BLaER1 (cell line): ENCODE measurements around the gene SENP6.

Source experiments
- H3K27ac ChIP-seq: shearing (Covaris generic); formaldehyde crosslinking; 2 replicates; pipeline ENCODE4 v1.8.1; 2022
- H3K27me3 ChIP-seq: shearing (Covaris generic); formaldehyde crosslinking; 2 replicates; pipeline ENCODE4 v1.8.1; 2022
- H3K36me3 ChIP-seq: shearing (Covaris generic); formaldehyde crosslinking; 2 replicates; pipeline ENCODE4 v1.8.1; 2022
- H3K4me1 ChIP-seq: shearing (Covaris generic); formaldehyde crosslinking; 2 replicates; pipeline ENCODE4 v1.8.1; 2022
- H3K4me2 ChIP-seq: shearing (Covaris generic); formaldehyde crosslinking; 2 replicates; pipeline ENCODE4 v1.8.1; 2022
- H3K4me3 ChIP-seq: shearing (Covaris generic); formaldehyde crosslinking; 2 replicates; pipeline ENCODE4 v1.8.1; 2022
- H3K9ac ChIP-seq: shearing (Covaris generic); formaldehyde crosslinking; 2 replicates; pipeline ENCODE4 v1.8.1; 2022
- H3K9me3 ChIP-seq: shearing (Covaris generic); formaldehyde crosslinking; 2 replicates; pipeline ENCODE4 v1.8.1; 2022
- H4K20me1 ChIP-seq: shearing (Covaris generic); formaldehyde crosslinking; 2 replicates; pipeline ENCODE4 v1.8.1; 2022
- Cebpa-rat ChIP-seq: shearing (Covaris generic); IDR thresholded peaks from 2 replicates; pipeline ENCODE4 v1.8.1; 2022

Gene SENP6

GRCh38 chr6:75743971-75744370 lies 142.3 kb downstream of the SENP6 start:
- no peak overlapping the region for H3K9ac ChIP-seq
- no peaks in the 10 kb centered on the region for H3K9me3 ChIP-seq
- H3K36me3 ChIP-seq, result no peaks in the 10 kb centered on the region

GRCh38 chr6:75745404-75745803 lies 143.7 kb downstream of the SENP6 start:
- no peak overlapping the region for H3K4me3 ChIP-seq

More at GRCh38 chr6:75743971-75744370, 142.3 kb downstream of the SENP6 start:
- H3K27ac ChIP-seq, result no peak overlapping the region
- H3K4me1 ChIP-seq, result peaks cover 10% of the 10 kb centered on the region
- no peak for TF ChIP-seq Cebpa-rat
- peaks cover 13% of the 10 kb centered on the region for H4K20me1 ChIP-seq
- H3K4me3 ChIP-seq, result no peak overlapping the region
- H3K27me3 ChIP-seq, result peaks cover 22% of the 10 kb centered on the region
- H3K4me2 ChIP-seq, result no peak overlapping the region

GRCh38 chr6:75746221-75746620 lies 144.5 kb downstream of the SENP6 start:
- no peaks in the 10 kb centered on the region for H3K36me3 ChIP-seq
- H3K4me1 ChIP-seq, result peaks cover 18% of the 10 kb centered on the region
- TF ChIP-seq Cebpa-rat, result no peak
- H3K4me2 ChIP-seq, result no peak overlapping the region
- peaks cover 45% of the 10 kb centered on the region for H3K27me3 ChIP-seq
- no peak overlapping the region for H3K4me3 ChIP-seq
- H3K9ac ChIP-seq, result no peak overlapping the region
- H3K27ac ChIP-seq, result no peak overlapping the region
- no peaks in the 10 kb centered on the region for H3K9me3 ChIP-seq
- H4K20me1 ChIP-seq, result peaks cover 32% of the 10 kb centered on the region

More at GRCh38 chr6:75745404-75745803, 143.7 kb downstream of the SENP6 start:
- no peaks in the 10 kb centered on the region for H3K9me3 ChIP-seq
- no peak overlapping the region for H3K9ac ChIP-seq
- no peak overlapping the region for H3K4me2 ChIP-seq
- peaks cover 18% of the 10 kb centered on the region for H3K4me1 ChIP-seq
- peaks cover 37% of the 10 kb centered on the region for H3K27me3 ChIP-seq
- H3K36me3 ChIP-seq, result no peaks in the 10 kb centered on the region
- H4K20me1 ChIP-seq, result peaks cover 26% of the 10 kb centered on the region
- H3K27ac ChIP-seq, result no peak overlapping the region
- no peak for TF ChIP-seq Cebpa-rat

- no peak overlapping the region for H3K9ac ChIP-seq
Measured at GRCh38 chr6:75747152-75747992, 145.7 kb downstream of the SENP6 start.

GRCh38 chr6:75748003-75748742 lies 146.5 kb downstream of the SENP6 start:
- no peak for TF ChIP-seq Cebpa-rat
- Histone ChIP-seq H3K4me2 (peak overlapping the region; percentile 99), H3K9ac (peak overlapping the region; percentile 55), H3K4me1 (peaks cover 18% of the 10 kb centered on the region), H3K9me3 (no peaks in the 10 kb centered on the region), H3K4me3 (peak overlapping the region; percentile 76), H3K27ac (no peak overlapping the region), H3K27me3 (peaks cover 48% of the 10 kb centered on the region), H4K20me1 (peaks cover 32% of the 10 kb centered on the region), H3K36me3 (no peaks in the 10 kb centered on the region)

More at GRCh38 chr6:75747152-75747992, 145.7 kb downstream of the SENP6 start:
- H3K36me3 ChIP-seq, result no peaks in the 10 kb centered on the region
- H3K9me3 ChIP-seq, result no peaks in the 10 kb centered on the region
- peaks cover 48% of the 10 kb centered on the region for H3K27me3 ChIP-seq
- H3K27ac ChIP-seq, result no peak overlapping the region
- peaks cover 32% of the 10 kb centered on the region for H4K20me1 ChIP-seq
- no peak overlapping the region for H3K4me3 ChIP-seq
- peaks cover 18% of the 10 kb centered on the region for H3K4me1 ChIP-seq
- no peak overlapping the region for H3K4me2 ChIP-seq
- no peak for TF ChIP-seq Cebpa-rat

GRCh38 chr6:75748743-75749538 lies 147.3 kb downstream of the SENP6 start, which contains the start of gene MYO6:
Gene MYO6, plus strand, starts transcription at chr6:75749239. Its CDS starts 68,309 bp downstream, at chr6:75817548.
- peaks cover 48% of the 10 kb centered on the region for H3K27me3 ChIP-seq
- peak within 1 kb of the TSS; percentile 76 for H3K4me3 ChIP-seq
- H3K9me3 ChIP-seq, result no peaks in the 10 kb centered on the region
- H3K36me3 ChIP-seq, result no peaks in the 10 kb centered on the region
- peaks cover 32% of the 10 kb centered on the region for H4K20me1 ChIP-seq
- TF ChIP-seq Cebpa-rat, result no peak
- H3K9ac ChIP-seq, result peak within 1 kb of the TSS; percentile 55
- H3K4me2 ChIP-seq, result peak within 1 kb of the TSS; percentile 99
- H3K4me1 ChIP-seq, result peaks cover 18% of the 10 kb centered on the region
- no peak within 1 kb of the TSS for H3K27ac ChIP-seq

GRCh38 chr6:75751443-75751842 lies 149.8 kb downstream of the SENP6 start:
- peaks cover 48% of the 10 kb centered on the region for H3K27me3 ChIP-seq
- H4K20me1 ChIP-seq, result peaks cover 32% of the 10 kb centered on the region
- peaks cover 18% of the 10 kb centered on the region for H3K4me1 ChIP-seq
- no peak overlapping the region for H3K9ac ChIP-seq
- no peak overlapping the region for H3K27ac ChIP-seq
- no peak overlapping the region for H3K4me3 ChIP-seq
- H3K9me3 ChIP-seq, result no peaks in the 10 kb centered on the region
- no peak overlapping the region for H3K4me2 ChIP-seq
- TF ChIP-seq Cebpa-rat, result no peak
- no peaks in the 10 kb centered on the region for H3K36me3 ChIP-seq

- Histone ChIP-seq H3K27ac (no peak overlapping the region), H3K9me3 (no peaks in the 10 kb centered on the region), H3K4me3 (no peak overlapping the region), H3K4me2 (no peak overlapping the region), H3K36me3 (no peaks in the 10 kb centered on the region), H3K27me3 (peaks cover 42% of the 10 kb centered on the region), H3K9ac (no peak overlapping the region), H3K4me1 (peaks cover 18% of the 10 kb centered on the region), H4K20me1 (peaks cover 32% of the 10 kb centered on the region)
- no peak for TF ChIP-seq Cebpa-rat
Measured at GRCh38 chr6:75752365-75752764, 150.7 kb downstream of the SENP6 start.

GRCh38 chr6:75755704-75756103 lies 154.0 kb downstream of the SENP6 start:
- Histone ChIP-seq H3K9ac (no peak overlapping the region), H3K36me3 (no peaks in the 10 kb centered on the region), H3K9me3 (no peaks in the 10 kb centered on the region), H3K4me3 (no peak overlapping the region), H3K27ac (no peak overlapping the region), H3K27me3 (peaks cover 9% of the 10 kb centered on the region), H4K20me1 (peaks cover 3% of the 10 kb centered on the region; the same call in 1 of the 2 replicates), H3K4me1 (peaks cover 9% of the 10 kb centered on the region; the same call in 1 of the 2 replicates), H3K4me2 (no peak overlapping the region)
- no peak for TF ChIP-seq Cebpa-rat
